Liver (tissue), 9 donors: ENCODE results near the gene CDC37. TPM values are rescaled to one million over a fixed set of nuclear protein-coding genes. Genes with fewer than 3 reads are reported as not detected.
"Not testable (repeated sequence)": the region's sequence is repeated elsewhere in the genome, so short reads cannot be mapped to it uniquely, and the experiment has no call there.

Experiments used
- DNase-seq: peaks from one replicate; pipeline ENCODE4 v3.0.0-alpha.2; 2017; ENCODE audit warnings: low spot score
- H3K27ac ChIP-seq, 2 donors: one replicate each; pipeline ENCODE4 v1.7.0; 2013; ENCODE audit warnings: inconsistent platforms in 2 of 2, low read length in 2 of 2, control low read depth in 1 of 2, low read depth in 1 of 2, mild to moderate bottlenecking in 1 of 2
- H3K27me3 ChIP-seq, 4 donors: one replicate each; pipeline versions ENCODE4 v1.6.1 to v1.7.0; 2013; ENCODE audit warnings: low read length in 3 of 4, inconsistent platforms in 1 of 4, mild to moderate bottlenecking in 1 of 4, moderate library complexity in 1 of 4; ENCODE audit not compliant: control insufficient read depth in 4 of 4, insufficient read depth in 4 of 4
- H3K36me3 ChIP-seq, 4 donors: one replicate each; pipeline versions ENCODE4 v1.6.1 to v1.7.0; 2013; ENCODE audit warnings: low read length in 3 of 4, mild to moderate bottlenecking in 3 of 4, low read depth in 1 of 4, moderate library complexity in 1 of 4; ENCODE audit not compliant: control insufficient read depth in 4 of 4, insufficient read depth in 3 of 4
- H3K4me1 ChIP-seq, 4 donors: one replicate each; pipeline versions ENCODE4 v1.6.1 to v1.7.0; 2013; ENCODE audit warnings: low read length in 3 of 4, mild to moderate bottlenecking in 3 of 4, moderate library complexity in 1 of 4; ENCODE audit not compliant: control insufficient read depth in 4 of 4, insufficient read depth in 4 of 4
- H3K4me3 ChIP-seq, 3 donors: one replicate each; pipeline versions ENCODE4 v1.6.1 to v1.7.0; 2013; ENCODE audit warnings: low read length in 3 of 3, control low read depth in 1 of 3, low read depth in 1 of 3, mild to moderate bottlenecking in 1 of 3
- H3K9ac ChIP-seq, 2 donors: one replicate each; pipeline ENCODE4 v1.7.0; 2013; ENCODE audit warnings: low read length in 2 of 2, mild to moderate bottlenecking in 2 of 2, moderate library complexity in 2 of 2, control low read depth in 1 of 2, low read depth in 1 of 2
- H3K9me3 ChIP-seq, 4 donors: one replicate each; pipeline versions ENCODE4 v1.6.1 to v1.7.0; 2013; ENCODE audit warnings: low read length in 3 of 4; ENCODE audit not compliant: control insufficient read depth in 4 of 4
- ATF3 ChIP-seq: IDR thresholded peaks from 2 replicates; pipeline ENCODE4 v1.6.1; 2016; ENCODE audit warnings: antibody characterized with exemption
- CTCF ChIP-seq: fragments of 150-350 bp; IDR thresholded peaks from 2 replicates; pipeline ENCODE4 v1.5.1; 2017; ENCODE audit warnings: improper control_type of control experiment, low read depth, low read length; ENCODE audit not compliant: missing input control
- EGR1 ChIP-seq, 2 donors: IDR thresholded peaks; 2 replicates each; pipeline ENCODE4 v1.6.1; 2016 to 2018; ENCODE audit warnings: antibody characterized with exemption in 2 of 2, low read depth in 2 of 2
- FOXA1 ChIP-seq: IDR thresholded peaks from 2 replicates; pipeline ENCODE4 v1.6.1; 2016; ENCODE audit warnings: antibody characterized with exemption
- HNF4A ChIP-seq, 2 donors: conservative IDR thresholded peaks; 2 replicates each; pipeline ENCODE4 v1.6.1; 2016; ENCODE audit warnings: antibody characterized with exemption in 2 of 2, mild to moderate bottlenecking in 2 of 2
- HNF4G ChIP-seq: IDR thresholded peaks from 2 replicates; pipeline ENCODE4 v1.6.1; 2016; ENCODE audit warnings: antibody characterized with exemption
- JUND ChIP-seq, 2 donors: IDR thresholded peaks; 2 replicates each; pipeline ENCODE4 v1.6.1; 2016; ENCODE audit warnings: antibody characterized with exemption in 2 of 2
- MAX ChIP-seq: IDR thresholded peaks from 2 replicates; pipeline ENCODE4 v1.6.1; 2016; ENCODE audit warnings: antibody characterized with exemption
- RAD21 ChIP-seq, 2 donors: IDR thresholded peaks; 2 replicates each; pipeline ENCODE4 v1.6.1; 2016; ENCODE audit warnings: antibody characterized with exemption in 2 of 2, mild to moderate bottlenecking in 2 of 2
- RXRA ChIP-seq, 2 donors: IDR thresholded peaks; 2 replicates each; pipeline ENCODE4 v1.6.1; 2017 to 2018; ENCODE audit warnings: antibody characterized with exemption in 2 of 2, mild to moderate bottlenecking in 1 of 2
- SP1 ChIP-seq: IDR thresholded peaks from 2 replicates; pipeline ENCODE4 v1.6.1; 2018; ENCODE audit warnings: antibody characterized with exemption, mild to moderate bottlenecking
- TAF1 ChIP-seq: conservative IDR thresholded peaks from 2 replicates; pipeline ENCODE4 v1.6.1; 2016; ENCODE audit warnings: antibody characterized with exemption, mild to moderate bottlenecking
- YY1 ChIP-seq: IDR thresholded peaks from 2 replicates; pipeline ENCODE4 v1.6.1; 2016; ENCODE audit warnings: antibody characterized with exemption, mild to moderate bottlenecking
- ZBTB33 ChIP-seq: IDR thresholded peaks from 2 replicates; pipeline ENCODE4 v1.6.1; 2016; ENCODE audit warnings: antibody characterized with exemption
- WGBS: extraction: QIAGEN DNeasy Blood & Tissue Kit; methylation state at CpG from one replicate; pipeline ENCODE4 v1.1.7; 2013; 5-methylcytosine and 5-hydroxymethylcytosine counted together
- polyA plus RNA-seq, 2 donors: library from polyadenylated mRNA; stranded (reverse) in 1 of 2; unstranded in 1 of 2; fragments of 200-250 nt in 1 of 2; fragments of >200 nt in 1 of 2; fragmentation: Nextera tagmentation in 1 of 2; extraction: Ambion mirVana in 1 of 2; gene quantifications; one replicate each; pipeline versions ENCODE4 v1.2.1 to v1.2.3, GENCODE V29; 2013 to 2015
- total RNA-seq, 2 donors: library from RNA; depleted of rRNA; stranded (reverse); fragments of >200 nt; gene quantifications; one replicate each; pipeline ENCODE4 v1.2.3, GENCODE V29; 2014
- donor health status: healthy.
- donor health status: healthy.
- donor health status: healthy.
- donor health status: healthy.
- donor health status: healthy.

The CDC37 gene
- total and polyA plus RNA-seq, 4 donors = 46.0 to 69.9 (median 56.8) TPM

- Histone ChIP-seq H3K9me3 (no peaks in the 10 kb centered on the region), H3K27me3 (no peaks in the 10 kb centered on the region), H3K27ac (no peak overlapping the region), H3K36me3 (peaks cover 4 to 13% (median 5%) of the 10 kb centered on the region in 4 donors), H3K9ac (no peak overlapping the region), H3K4me3 (no peak overlapping the region), H3K4me1 (peaks cover 6 to 42% (median 26%) of the 10 kb centered on the region in 4 donors)
- DNase-seq = no peak
- 94% methylated on average over 8 of the region's 8 CpGs for WGBS
- TF ChIP-seq SP1 (no peak), ATF3 (no peak), CTCF (no peak), YY1 (no peak), RAD21 (IDR thresholded peaks at IDR 0.05) (no peak)
These were observed 3.5 kb downstream of the CDC37 start for GRCh38 chr19:10399878-10400277.

- whole genome bisulfite sequencing = 95% methylated on average over 8 of the region's 8 CpGs
- H3K27ac ChIP-seq, H3K9ac ChIP-seq, H3K4me3 ChIP-seq, DNase-seq, H3K9me3 ChIP-seq, H3K27me3 ChIP-seq: not testable (repeated sequence)
- Histone ChIP-seq H3K36me3 (peaks cover 5 to 16% (median 7%) of the 10 kb centered on the region in 4 donors), H3K4me1 (peaks cover 6 to 37% (median 23%) of the 10 kb centered on the region in 4 donors)
These were observed 4.0 kb downstream of the CDC37 start for GRCh38 chr19:10399340-10399739.

GRCh38 chr19:10398819-10399218, 4.5 kb downstream of the CDC37 start:
- 86% methylated on average over 9 of the region's 9 CpGs for WGBS
- Histone ChIP-seq H3K36me3 (peaks cover 5 to 20% (median 9%) of the 10 kb centered on the region in 4 donors), H3K4me1 (peaks cover 6 to 32% (median 19%) of the 10 kb centered on the region in 4 donors), H3K27ac (no peak overlapping the region), H3K9me3 (no peaks in the 10 kb centered on the region), H3K9ac (no peak overlapping the region), H3K27me3 (no peaks in the 10 kb centered on the region), H3K4me3 (no peak overlapping the region)
- DNase-seq = no peak
- no peak for TF ChIP-seq FOXA1
- TF ChIP-seq JUND (IDR thresholded peaks at IDR 0.05) = no peak

- WGBS = 84% methylated on average over 24 of the region's 24 CpGs
These were observed 7.4 kb downstream of the CDC37 start for GRCh38 chr19:10395917-10396316.

More at GRCh38 chr19:10395917-10396316, 7.4 kb downstream of the CDC37 start:
- H3K9ac ChIP-seq = no peak overlapping the region
- no peak overlapping the region for H3K27ac ChIP-seq
- H3K4me3 ChIP-seq = no peak overlapping the region
- peaks cover 2 to 10% (median 3%) of the 10 kb centered on the region in 4 donors for H3K4me1 ChIP-seq
- no peaks in the 10 kb centered on the region for H3K27me3 ChIP-seq
- H3K36me3 ChIP-seq = peaks cover 17 to 46% (median 23%) of the 10 kb centered on the region in 4 donors
- TF ChIP-seq TAF1 (no peak), ZBTB33 (no peak), RXRA (IDR thresholded peaks at IDR 0.05) (no peak), MAX (no peak), HNF4G (no peak), CTCF (no peak), JUND (IDR thresholded peaks at IDR 0.05) (no peak), RAD21 (IDR thresholded peaks at IDR 0.05) (no peak), HNF4A (conservative IDR thresholded peaks at IDR 0.05) (no peak), EGR1 (IDR thresholded peaks at IDR 0.05; ENCODE audit: low read depth in 2 of 2) (no peak)
- DNase-seq = no peak
- no peaks in the 10 kb centered on the region for H3K9me3 ChIP-seq
